Islet of Langerhans (tissue), 1 donor: Measurements from ENCODE around the gene ACD.

Experiments
- FAIRE-seq: peaks from one replicate; lab custom pipeline; 2011; peaks lifted over from hg19 to GRCh38; lab: Jason Lieb, UNC

ACD gene

DNA sequence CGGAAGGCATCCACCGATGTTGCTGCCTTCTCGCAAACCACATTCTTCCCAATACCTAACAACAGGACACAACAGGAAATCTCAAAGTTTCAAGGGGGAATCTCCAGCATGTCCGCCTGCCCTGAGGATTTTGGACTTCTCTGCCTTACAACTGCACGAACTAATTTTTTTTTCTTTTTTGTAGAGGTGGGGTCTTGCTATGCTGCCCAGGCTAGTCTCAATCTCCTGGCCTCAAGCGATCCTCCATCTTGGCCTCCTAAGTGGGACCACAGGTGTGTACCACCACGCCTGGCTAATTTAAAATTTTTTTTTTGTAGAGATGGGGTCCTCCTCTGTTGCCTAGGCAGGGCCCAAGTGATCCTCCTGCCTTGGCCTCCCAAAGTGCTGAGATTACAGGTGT lies 15.9 kb upstream of the ACD start:
- no peak for FAIRE-seq

DNA sequence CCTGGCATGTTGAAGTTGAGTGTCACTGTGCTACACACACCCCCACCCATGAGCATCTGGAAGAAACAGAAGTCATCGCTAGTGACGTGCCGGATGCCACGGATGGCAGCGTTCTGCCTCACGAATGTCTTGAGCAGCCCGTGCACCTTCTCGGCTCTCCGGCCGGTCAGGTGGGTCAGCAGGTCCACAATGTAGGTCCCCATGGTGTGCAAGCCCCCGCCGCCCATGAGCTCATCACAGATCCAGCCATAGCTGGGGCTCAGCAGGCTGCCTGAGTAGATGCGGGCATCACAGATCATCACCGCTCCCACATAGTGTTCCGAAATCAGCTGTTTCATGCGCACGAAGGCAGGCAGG lies 15.5 kb upstream of the ACD start:
- FAIRE-seq, result no peak

DNA sequence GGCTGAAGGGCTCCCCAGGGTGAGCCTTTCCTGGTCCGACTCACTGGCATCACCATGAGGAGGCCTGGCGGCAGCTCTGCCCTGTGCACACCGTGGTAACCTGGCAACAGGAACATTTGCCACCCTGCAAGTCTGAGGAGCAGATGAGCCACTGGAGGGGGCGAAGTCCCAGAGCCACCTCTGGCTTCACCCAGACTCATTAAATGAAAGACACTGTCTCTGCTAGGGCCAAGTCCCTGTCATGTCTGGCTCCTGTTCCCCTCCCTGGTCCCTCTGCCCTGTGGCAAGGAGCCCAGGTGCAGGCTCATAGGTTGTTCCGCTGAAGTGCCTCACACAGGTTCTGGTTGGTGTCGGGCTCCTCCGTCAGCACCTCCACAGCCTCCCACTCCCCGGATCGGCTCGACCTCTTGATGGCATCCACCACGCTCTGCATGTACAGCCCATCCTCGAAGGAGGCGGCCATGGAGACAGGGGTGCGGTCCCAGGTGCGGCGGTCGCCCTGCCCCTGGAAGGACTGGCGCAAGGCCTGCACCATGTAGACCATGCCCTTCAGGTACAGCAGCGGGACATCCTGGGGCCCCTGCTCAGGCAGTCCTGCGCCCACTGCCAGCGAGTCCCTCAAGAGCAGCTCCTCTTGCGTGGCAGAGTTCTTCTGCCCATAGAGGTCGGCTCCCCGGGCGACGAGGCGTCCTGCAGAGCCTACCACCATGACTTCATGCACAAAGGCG lies 15.0 kb upstream of the ACD start:
- no peak for FAIRE-seq

DNA sequence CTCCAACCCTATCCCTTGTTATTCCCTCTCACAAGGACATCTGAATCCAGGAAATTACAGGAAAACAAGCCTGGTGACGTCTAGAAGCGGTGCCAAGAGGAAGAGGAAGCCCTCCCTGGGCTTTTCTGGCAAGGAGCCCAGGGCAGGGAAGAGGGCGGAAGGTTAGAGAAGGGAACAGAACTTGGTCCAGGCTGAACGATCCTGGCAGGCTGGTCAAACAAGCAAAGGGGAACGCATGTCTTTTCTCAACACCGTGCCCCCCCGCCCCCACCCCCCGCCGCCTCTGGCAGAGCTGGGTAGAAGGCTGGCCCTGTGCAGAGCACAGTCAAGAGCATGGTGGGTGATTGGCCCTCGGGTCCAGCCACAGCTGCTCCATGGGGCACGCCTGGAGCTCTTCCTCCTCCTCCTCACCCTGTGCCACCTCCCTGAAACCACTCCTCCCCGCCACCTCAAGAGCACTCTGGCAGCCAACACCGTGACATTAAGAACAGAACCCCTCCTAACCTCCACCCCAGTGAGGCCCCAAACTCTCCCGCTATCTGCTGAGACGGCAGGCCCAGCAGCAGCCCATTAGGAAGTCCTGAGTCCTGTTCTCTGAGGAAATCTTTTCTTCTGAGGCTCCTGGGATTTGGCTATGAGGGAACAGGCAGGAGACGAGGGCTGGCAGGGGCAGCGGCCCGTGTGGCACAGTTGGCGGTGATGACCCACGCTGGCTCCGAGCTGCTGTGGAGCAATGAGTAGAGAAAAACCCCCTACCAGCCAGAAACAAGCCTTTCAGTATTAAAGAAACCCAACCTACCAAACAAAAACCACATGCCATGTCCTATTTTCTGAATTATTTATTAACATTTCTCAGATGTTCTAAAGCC lies 13.9 kb upstream of the ACD start:
- no peak for FAIRE-seq

DNA sequence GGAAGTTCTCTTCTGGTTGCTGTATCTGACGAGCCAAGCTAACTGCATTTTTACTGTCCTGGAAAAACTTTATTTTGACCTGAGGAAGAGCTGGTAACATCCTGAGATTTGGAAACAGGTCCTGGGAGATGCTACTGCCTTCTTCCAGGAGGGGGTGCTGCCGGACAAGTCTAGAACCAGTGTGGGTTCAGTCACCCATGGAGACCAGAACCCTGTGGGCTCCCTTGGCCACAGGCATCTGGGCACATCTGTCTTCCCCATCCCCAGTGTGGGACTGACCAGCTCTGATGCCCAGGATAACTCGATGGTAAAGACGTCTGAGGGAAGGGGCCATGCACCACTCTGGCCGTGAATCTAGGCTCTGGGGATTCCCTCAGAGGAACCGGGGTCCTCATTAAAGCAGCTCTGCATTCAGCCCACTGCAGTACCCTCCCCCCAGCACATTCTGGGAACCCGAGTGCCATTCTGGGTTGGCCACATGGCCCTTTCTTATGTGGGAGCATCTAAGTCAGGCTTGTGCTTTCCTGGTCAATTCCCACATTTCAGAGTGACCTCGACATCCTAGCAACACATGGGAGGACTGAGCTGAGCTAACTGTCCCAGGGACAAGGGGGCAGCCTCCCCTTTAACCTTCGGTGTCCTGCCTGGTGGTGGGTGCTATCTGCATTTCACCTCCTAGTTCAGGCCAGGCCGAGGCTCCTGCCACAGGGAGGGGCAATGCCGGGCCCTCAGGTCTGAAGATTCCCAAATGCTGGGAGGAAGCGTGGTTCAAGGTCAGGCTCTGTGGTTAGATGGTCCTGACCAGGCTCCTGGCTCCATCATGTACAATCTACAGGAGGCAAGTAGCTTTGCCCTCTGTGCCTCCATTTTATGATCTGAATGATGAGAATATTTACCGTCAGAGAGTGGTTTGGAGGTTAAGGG lies 12.9 kb upstream of the ACD start:
- FAIRE-seq, result no peak

DNA sequence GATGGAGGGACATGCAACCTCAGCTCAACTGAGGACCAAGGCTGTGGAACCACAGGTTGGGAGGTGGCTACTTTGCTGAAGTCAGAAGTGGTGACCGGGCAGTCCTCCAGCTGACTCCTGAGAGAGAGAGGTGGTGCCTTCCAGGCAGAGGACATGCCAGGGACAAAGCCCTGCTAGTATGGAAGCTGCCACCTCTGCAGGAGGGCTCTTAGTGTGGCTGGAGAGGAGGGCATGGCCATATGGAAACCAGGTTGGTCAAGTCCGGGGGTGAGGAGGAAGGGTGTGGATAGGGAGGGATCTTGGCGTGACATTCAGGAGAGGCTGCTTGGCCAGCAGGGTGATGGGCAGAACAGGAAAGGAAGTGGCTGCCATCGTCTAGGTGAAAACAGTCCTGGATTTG lies 12.2 kb upstream of the ACD start:
- FAIRE-seq, result no peak

DNA sequence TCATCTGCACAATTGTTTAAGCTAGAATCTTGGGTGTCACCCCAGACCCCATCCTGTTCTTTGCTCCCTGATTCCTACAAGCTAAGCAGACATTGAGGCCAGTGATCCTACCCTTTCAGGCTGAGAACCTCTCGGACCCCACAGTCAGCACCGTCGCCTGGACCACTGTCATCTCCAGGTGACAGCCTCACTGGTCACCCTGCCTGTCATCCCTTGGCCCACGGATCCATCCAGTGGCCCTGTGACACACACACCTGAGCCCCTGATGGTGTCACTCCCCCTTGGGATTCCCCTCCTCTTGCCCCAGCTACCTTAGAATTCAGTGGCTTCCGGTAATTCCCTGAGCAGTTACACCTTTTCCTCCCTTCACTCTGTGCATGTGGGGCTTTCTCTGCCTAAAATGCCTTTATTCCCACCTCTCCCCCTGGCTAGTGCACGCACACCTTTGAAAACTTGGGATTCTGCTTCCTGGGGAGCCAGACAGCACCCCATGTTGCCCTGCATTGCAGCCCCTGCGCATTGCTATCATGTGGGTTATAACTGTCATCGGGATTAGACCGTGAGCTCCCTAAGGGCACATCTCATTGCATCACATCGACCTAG lies 9.5 kb upstream of the ACD start:
- no peak for FAIRE-seq

DNA sequence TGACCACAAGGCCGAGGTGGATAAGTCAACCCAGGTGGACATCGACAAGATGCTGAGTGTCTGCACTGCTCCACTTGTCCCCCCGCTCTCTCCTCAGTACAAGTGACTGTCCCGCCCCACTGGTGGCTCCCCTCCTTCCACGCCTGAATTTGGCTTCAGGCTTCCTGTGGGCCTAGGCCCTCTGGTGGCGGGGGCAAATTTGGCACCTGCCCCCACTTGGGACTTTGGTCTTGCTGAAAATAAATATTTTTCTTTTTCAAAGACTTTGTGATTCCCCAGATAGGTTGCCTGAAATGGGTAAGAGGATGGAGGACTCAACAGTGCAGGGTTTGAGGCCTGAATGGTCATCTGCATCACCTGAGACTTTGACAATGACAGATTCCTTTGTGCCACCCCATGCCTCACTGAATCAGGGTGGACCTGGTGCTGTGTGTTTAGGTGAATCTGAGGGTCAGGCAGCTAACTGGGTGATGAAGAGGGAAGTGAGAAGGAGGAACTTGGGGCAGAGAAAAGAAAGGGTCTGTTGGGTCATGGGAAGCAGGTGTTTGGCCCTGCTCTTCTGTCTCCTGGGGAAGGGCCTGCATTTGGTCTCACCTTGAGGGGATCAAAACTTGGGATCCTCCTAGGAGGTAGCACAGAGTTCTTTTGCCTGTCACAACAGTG lies 8.6 kb upstream of the ACD start:
- no peak for FAIRE-seq

DNA sequence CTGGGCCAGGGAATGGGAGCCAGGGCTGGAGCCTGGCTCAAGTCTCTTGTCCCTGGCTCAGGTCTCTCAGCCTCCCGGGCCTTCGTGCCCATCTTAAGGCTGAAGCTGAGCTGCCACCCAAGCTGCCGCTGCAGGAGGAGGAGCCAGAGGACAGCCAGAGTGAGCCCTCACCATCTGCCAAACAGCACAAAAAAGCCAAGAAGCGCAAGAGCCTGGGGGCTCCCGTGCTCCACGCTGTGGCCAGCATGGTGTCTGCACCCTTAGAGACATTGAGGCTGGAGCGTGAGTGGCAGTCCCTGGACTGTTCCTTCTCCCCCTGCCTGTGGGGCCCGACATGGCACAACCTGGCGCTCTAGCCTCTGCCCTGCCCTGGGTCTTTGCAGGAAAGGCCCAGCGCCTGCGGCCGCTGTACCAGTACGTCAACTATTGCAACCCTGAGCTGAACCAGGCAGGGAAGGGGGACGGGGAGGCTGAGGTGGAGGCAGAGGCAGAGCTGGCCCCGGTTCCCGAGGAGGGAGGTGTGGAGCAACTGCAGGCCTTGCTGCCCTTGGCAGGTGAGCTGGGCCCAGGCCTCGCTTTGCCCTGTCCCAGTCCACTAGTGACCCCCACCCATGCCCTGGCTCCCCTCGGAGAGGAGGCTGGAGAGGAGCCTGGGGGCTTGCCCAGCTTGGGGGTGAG lies 7.9 kb upstream of the ACD start:
- no peak for FAIRE-seq

DNA sequence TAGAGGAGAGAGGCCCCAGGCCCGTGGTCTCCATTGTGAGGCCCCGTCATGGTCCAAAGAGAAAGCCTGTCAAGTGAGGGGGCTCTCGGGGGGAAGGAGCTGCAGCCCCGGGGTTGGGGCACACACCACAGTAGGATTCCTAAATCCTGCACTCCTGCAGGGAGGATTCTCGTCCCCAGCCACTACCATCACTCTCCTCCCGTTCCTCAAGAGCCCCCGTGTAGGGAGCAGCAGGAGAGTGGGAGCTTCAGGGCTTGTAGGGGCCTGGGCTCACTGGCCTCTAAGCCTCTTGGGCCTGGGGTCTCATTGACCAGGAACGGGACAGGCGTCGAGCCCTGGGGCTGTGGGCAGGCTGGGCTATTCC lies 7.4 kb upstream of the ACD start:
- no peak for FAIRE-seq

DNA sequence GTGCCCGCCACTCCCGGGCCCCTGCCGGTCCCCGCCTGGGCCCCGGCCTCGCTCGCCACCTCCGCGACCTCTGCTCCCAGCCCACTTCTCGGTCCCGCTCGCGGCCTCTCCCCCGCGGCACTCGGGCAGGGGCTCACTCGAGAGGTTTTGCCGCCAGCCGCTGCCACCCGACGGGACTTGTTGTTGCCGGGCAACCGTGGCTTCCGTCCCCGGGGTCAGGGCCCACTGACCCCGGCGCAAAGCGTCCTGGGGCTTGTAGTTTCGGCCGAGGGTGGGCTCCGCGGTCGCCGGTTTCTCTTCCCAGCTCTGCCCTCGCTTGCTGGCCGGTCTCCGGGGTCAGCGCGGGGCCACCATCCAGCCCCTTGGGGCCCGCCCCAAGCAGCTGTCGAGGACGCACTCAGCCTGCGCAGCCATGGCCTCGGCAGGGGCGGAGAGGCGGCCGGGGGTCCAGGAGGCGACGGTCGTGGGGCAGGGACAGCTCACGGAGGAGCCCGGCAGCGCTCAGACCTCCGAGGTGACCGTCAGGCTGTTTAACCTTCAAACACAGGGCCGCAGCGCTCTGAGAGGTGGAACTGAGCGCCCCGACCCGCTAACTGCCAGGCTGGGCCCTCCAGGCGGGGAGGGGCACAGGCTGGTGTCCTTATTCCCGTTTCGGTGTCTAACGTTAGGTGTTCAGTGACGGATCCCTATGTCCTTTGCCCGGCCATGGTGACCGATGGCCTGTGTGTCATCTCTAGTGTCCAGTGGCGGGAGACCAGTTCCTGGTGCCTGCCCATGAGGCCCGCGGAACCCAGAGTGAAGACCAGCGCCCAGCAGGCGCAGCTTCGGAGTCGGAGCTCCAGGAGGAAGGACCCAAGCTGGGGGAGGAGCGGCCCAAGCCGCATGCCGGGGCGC lies 6.7 kb upstream of the ACD start, which contains the start of the genes C16orf86 and ENKD1:
Gene C16orf86, plus strand, starts transcription at position 256 of the 894 bp plus-strand sequence. Its CDS starts 157 bp downstream, at position 413.
Gene ENKD1, minus strand, starts transcription at position 192 of the 894 bp plus-strand sequence. CDS start 308 bp downstream, outside the sequence.
- FAIRE-seq, result no peak

DNA sequence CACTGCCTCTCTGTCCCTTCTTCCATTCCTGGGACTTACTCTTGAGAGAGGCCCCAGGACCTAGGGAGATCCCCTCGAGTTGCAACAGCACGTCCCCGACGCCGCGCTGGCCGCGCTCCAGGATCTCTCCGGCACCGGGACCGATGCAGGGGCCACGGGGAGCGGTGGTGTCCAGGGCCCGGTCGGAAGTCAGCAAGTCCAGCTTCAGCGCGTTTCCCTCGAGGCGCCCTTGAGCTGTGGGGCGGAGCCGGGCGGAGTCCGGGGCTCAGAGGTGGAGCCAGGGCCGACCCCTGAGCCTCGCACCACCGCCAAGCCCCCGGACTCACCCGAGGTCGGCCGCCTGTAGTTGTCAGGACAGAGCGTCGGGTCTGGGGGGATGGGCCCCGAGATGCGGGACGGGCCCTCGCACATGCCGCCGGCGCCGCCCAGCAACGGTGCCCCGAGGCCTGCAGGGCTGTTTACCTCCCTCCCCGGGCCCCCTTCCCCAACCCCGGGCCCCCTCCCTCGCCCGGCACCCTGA lies 6.0 kb upstream of the ACD start:
- no peak for FAIRE-seq

DNA sequence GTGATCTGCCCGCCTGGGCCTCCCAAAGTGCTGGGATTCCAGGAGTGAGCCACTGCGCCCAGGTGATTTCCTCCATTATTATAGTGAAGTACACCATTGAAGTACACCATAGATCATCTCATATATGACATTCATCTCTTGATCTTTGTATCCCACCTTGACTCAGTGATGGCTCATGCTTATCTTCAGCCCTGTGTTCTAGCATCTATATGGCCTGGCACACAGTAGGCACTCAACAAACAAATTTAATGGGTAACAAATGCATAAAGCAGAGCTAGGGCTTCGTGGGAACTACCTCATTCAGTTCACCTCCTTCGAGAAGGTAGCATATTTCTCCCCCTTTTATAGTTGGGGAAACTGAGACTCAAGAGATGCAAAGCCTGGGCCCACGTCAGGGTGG lies 5.5 kb upstream of the ACD start:
- no peak for FAIRE-seq

DNA sequence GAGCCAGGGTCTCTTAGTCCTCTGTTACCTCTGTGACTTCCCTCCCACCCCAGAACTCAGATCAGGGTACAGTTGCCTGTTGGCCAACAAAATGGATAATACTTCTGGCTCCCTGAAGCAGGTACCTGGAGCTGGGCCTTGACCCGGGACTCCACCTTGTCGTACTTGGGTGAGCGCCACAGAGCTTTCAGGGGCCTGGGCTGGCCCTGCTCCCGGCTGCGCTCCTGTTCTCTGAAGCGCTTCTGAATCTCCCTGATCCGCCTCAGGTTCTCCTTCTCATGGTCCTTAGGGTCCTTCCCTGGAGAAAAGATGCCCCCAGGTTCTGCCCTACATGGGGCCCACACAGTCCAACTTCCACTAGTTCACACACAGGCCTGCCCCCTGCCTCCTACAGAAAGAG lies 4.8 kb upstream of the ACD start:
- FAIRE-seq, result no peak

DNA sequence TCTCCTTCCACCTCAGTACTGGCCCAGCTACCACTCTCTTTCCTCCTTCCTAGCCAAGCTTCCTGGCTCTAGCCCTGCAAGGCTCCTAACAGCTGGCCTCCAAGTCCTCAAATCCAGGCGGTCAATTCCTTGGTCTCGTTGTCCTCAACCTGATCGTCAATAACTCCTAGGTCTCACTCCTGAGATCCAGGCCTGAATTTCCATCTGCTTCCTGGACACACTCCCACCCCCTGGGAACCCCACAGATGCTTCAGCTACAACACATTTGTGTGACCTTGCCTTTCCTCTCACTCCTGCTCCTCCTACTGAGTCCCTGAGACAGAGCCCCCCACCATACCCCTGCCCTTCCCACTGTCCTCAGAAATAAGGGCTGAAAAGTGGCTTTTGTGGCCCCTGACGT lies 4.2 kb upstream of the ACD start:
- FAIRE-seq, result no peak

DNA sequence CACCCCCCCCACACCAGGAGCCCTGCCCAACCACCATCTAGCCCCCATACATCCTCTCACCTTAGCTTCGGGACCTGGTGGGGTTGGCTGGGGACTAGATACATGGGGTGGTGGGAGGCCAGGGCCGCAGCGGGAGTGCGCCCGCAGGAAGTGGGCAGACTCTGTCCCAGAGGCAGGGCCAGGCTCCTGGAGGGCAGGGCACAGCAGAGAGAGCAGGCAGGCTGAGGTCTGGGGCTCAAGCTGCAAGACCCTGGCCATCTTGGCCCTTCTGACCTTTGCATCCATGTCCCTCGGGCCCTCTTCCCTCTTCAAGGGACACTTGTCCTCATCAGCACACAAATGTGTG lies 3.8 kb upstream of the ACD start:
- no peak for FAIRE-seq

DNA sequence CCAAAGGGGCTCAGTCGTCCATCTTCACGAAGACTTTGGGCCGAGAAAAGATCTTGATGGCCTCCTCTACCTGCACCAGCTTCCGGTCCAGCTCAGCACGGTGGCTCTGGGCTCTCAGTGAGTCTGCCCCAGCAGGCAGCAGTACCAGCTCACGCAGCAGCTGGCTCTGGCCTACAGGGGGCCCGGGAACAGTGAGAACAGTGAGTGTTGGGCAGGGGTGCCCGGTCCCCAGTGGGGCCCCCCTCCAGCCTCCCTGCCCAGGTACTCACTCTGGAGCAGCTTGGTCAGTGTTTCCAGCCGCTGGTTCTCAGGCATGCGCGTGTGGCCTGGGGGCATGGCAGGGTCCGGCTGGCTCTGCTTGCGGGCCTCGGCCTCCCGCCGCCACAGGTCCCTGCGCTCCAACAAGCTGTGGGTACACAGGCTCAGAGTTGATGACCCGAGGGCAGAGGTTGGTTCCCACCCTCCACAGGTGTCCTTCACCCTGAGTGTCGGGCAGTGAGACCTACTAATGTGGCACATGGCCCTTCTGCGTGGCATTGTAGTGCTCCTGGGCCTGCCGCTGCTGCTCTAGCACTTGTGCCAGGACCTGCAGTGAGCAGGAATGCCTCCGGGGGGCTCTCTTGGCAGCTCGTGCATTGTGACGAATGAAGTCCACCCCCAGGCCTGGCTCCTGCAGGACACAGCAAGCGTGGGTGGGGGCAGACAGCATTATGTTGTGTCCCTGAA lies 3.3 kb upstream of the ACD start:
- FAIRE-seq, result no peak

DNA sequence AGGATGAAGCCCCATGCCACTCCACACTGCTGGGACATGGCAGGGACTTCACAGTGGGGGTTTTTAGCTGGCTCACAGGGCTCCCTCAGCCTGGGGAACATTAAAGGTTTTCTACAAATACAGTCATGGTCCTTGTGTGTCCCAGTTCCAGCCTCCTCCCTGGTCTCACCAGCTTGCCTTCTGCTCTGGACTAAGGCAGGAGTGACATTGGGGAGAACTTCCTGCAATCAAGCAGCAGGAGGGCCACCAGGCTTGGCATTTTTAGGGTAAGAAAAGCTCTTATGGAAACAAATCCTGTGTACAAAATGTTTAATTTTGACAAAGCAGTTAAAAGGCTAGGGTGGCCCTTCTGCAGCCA lies 2.6 kb upstream of the ACD start:
- FAIRE-seq, result no peak
